Activated T-cell treated with anti-CD3 and anti-CD28 coated beads, Interleukin-2, amount 50 U/mL, for 48 hours (primary cell): Measurements from ENCODE around the gene LALBA.
"Not testable (repeated sequence)": the region's sequence is repeated elsewhere in the genome, so short reads cannot be mapped to it uniquely, and the experiment has no call there.

Experiments
- DNase-seq, 2 experiments: peaks; one replicate each; pipeline ENCODE4 v3.0.0-alpha.2; 2020

Gene LALBA

GRCh38 chr12:48569946-48570345 lies at the start of gene LALBA:
Gene LALBA (minus strand): TSS chr12:48570046. CDS start chr12:48570020, 26 bp downstream.
- DNase-seq = no peak

GRCh38 chr12:48618541-48618940 lies 48.7 kb upstream of the LALBA start:
- peak; percentile 78 to 83 for DNase-seq

- DNase-seq = no peak
Observed at GRCh38 chr12:48615681-48616080, 45.8 kb upstream of the LALBA start.

- no peak for DNase-seq
Observed at GRCh38 chr12:48613321-48613720, 43.5 kb upstream of the LALBA start.

DNA sequence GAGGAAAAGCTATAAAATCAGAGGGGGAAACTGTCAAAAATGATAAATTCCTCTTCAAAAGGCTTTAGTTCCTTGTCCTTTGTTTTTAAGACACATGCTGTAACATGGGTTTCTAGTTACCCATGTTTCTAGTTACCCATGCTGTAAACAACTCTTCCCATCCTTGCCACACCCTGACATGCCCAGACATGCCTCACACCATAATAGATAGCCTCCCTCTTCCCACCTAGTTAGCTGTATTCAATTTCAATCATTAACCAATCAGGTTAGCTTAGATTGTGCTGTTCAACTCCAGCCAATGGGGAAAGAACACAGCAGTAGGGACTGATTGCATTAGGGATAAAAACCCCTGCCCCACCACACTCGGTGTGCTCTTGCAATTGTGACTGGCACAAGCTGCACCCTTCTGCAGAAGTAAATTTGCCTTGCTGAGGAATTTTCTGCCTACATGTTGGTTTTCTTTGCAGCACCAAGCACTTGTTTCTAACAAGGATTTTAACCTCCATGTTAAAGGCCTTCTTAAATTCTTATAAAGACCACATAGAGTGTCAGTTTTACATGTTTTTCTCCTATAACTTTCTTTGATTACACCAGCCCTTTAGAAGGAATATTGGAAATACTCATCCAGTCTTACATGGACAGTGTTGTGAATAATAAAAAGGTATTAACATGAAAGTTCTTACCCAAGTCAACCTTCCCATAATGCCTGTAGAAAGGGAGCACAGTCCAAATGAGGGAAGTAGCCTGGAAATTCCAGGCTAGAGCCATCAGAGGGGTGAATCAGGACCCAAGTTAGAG lies 32.5 kb upstream of the LALBA start:
- DNase-seq = no peak

DNA sequence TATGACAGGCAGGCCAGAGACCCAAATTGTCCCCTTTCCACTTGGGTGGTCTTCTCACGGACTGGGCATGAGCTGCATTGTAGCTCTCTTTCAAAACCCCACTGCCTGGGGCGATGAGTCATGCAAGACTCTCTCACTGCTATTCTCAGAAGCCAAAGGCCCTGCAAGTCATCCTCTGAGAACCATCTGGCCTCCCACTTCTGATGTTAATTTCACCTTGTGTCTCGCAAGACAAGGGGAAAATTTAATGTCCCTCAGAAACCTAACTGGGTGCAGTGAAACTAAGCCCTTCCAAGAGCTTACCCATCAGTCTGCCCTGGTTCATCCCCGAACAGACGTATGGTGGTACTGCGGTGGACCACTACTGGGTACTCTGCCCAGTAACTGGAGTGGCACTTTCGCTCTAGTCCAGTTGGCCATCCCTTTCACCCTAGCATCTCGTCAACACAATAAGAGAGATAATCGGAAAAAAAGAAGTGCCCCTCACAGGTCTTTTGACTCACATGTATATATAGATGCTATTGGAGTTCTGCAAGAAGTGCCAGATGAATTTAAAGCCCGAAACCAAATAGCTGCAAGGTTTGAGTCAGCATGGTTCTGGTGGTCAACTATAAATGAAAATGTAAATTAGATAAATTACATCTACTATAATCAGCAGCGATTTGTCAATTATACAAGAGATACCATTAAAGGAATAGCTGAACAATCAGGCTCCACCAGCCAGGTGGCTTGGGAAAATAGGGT lies 31.3 kb upstream of the LALBA start:
- peak in 1 of 2 experiments; percentile 22 for DNase-seq

DNA sequence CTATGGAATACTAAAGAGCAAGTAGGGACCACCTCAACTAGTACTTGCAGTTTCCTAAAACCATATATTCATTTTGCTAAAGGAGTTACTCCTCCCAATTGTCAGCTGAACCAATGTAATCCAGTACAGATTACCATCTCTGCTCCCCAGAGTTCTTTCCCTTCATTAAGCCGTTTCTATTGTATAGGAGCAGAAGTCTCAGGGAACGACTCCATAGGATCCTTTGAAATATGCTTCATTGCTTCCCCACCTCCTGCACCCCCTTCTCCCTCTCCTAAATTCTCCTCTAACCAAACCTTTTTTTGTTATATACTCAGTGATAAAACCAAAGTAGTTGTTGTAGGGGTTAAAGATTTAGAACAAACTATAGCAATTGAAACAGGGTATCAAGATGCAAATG lies 30.7 kb upstream of the LALBA start:
- no peak for DNase-seq

DNA sequence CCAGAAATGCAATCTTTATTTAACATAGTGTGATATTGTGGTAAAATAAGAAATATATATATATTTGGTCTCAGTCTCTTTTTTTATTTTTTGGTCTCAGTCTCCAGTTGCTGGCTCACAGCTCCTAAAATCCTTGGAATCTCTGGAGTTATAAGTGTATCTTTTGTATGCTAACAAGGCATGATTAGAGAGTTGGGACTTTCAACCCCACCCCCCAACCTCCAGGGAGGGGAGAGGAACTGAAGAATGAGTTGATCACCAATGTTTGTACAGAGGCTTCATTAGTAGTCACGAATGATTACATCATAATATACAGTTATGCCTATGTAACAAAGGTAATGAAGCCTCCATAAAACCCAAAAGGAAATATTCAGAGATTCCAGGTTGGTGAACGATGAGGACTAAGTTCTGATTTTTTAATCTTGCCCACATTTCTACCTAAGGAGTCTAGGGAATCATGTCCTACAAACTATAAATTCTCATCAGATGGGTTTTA lies 22.8 kb upstream of the LALBA start:
- DNase-seq = no peak

DNA sequence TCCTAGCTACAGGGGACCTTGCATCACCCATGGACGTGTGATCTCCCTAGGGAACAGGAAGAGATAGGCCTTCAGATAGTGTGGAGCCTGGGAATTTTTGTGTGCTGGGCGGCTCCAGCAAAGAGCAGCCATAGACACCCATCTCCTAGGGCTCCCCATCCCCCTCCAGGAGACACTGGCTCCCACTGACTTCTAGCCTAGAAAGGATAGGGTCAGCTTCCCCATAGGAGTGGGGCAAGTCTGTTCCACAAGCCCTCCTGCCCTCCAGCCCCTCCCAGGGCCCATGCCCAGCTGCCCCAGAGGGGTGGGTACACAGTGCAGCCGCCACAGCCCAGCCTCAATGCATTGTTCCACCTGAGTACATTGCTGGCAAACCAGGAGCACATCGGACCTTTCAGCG lies 16.5 kb upstream of the LALBA start:
- DNase-seq = no peak

DNA sequence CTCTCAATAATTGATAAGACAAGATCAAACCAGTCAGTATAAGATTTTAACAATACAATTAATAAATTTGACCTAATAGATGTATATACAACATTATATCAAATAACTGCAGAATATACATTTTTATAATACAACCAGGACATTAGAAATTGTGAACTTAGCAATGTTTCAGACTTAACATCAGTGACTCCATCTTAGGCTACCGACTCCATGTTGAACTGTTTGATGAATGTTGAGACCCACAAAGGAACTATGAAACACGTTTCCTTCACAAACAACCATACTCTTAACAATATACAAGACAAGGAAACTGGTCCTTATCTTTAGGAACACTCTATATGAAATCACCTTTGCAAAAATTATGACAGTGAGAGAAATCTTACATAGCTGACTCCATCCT lies 13.9 kb upstream of the LALBA start:
- DNase-seq = no peak

DNA sequence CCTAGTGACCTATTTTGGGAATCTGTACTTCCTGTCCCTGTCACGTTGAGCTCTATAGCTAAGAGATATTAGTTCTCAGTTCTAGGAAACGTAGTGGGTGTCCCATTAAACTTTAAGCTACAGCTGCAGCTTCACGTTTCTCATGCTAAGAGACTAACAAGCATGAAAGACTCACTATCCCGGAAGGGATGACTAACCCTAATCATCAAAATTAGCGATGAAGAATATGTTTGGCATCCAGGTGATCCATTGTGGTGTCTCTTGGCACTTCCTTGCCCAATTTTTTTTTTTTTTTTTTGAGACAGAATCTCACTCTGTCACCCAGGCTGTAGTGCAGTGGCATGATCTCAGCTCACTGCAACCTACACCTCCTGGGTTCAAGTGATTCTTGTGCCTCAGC lies 11.0 kb upstream of the LALBA start:
- no peak for DNase-seq

- DNase-seq = no peak
Observed at GRCh38 chr12:48572326-48572725, 2.5 kb upstream of the LALBA start.

- no peak for DNase-seq
Observed at GRCh38 chr12:48567731-48568130, 2.1 kb downstream of the LALBA start.

- no peak for DNase-seq
Observed at GRCh38 chr12:48557919-48558318, 11.9 kb downstream of the LALBA start.

- DNase-seq = no peak
Observed at GRCh38 chr12:48556631-48557030, 13.2 kb downstream of the LALBA start.

DNA sequence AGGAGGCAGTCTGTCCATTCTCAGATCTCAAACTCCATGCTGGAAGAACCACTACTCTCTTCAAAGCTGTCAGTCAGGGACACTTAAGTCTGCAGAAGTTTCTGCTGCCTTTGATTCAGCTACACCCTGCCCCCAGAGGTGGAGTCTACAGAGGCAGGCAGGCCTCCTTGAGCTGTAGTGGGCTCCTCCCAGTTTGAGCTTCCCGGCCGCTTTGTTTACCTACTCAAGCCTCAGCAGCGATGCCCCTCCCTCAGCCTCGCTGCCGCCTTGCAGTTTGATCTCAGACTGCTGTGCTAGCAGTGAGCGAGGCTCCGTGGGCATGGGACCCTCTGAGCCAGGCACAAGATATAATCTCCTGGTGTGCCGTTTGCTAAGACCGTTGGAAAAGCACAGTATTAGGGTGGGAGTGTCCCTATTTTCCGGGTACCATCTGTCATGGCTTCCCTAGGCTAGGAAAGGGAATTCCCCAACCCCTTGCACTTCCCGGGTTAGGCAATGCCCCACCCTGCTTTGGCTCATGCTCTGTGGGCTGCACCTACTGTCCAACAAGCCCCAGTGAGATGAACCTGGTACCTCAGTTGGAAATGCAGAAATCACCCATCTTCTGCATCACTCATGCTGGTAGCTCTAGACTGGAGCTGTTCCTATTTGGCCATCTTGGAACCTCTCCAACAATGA lies 16.0 kb downstream of the LALBA start:
- not testable (repeated sequence) for DNase-seq

DNA sequence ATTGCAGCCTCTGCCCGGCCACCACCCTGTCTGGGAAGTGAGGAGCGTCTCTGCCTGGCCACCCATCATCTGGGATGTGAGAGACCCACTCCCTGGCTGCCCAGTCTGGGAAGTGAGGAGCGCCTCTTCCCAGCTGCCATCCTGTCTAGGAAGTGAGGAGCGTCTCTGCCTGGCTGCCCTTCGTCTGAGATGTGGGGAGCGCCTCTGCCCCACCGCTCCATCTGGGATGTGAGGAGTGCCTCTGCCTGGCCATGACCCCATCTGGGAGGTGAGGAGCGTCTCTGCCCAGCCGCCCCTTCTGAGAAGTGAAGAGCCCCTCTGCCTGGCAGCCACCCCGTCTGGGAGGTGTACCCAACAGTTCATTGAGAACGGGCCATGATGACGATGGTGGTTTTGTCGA lies 18.2 kb downstream of the LALBA start:
- not testable (repeated sequence) for DNase-seq

- DNase-seq = not testable (repeated sequence)
Observed at GRCh38 chr12:48547012-48547411, 22.8 kb downstream of the LALBA start.

GRCh38 chr12:48545833-48546469 lies 23.9 kb downstream of the LALBA start:
- DNase-seq = no peak

- DNase-seq = peak; percentile 72 to 75
Observed at GRCh38 chr12:48542300-48542928, 27.4 kb downstream of the LALBA start.

DNA sequence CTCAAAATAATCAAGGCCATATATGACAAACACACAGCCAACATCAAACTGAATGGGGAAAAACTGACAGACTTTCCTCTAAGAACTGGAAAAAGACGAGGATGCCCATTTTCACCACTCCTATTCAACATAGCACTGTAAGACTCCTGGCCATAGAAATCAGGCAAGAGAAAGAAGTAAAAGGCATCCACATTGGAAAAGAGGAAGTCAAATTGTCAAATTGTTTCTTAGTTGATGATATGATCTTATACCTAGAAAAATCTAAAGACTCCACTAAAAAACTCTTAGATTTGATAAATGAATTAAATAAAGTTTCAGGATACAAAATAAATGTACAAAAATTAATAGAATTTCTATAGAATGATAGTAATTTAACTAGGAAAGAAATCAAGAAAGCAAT lies 33.2 kb downstream of the LALBA start:
- DNase-seq = no peak

- no peak for DNase-seq
Observed at GRCh38 chr12:48532601-48533000, 37.2 kb downstream of the LALBA start.
